ENCODE measurements around the gene CAPN12.

Gene CAPN12

GRCh38 chr19:38723990-38724854 is 20.1 kb downstream of the CAPN12 start:
- H3K4me3 ChIP-seq (ENCODE audit: low read length): no peak overlapping the region
- H3K27me3 ChIP-seq (ENCODE audit: control insufficient read depth, insufficient read depth, low read length): no peaks in the 10 kb centered on the region
- H3K4me1 ChIP-seq (ENCODE audit: control insufficient read depth, insufficient read depth, low read length): no peaks in the 10 kb centered on the region
- H3K9ac ChIP-seq (ENCODE audit: low read length): no peak overlapping the region
- peaks cover 73% of the 10 kb centered on the region for H3K36me3 ChIP-seq (ENCODE audit: control insufficient read depth, insufficient read depth, low read length)
- H3K27ac ChIP-seq (ENCODE audit: low read depth, low read length): no peak overlapping the region

GRCh38 chr19:38723606-38723965 is 20.7 kb downstream of the CAPN12 start:
- H3K27me3 ChIP-seq (ENCODE audit: control insufficient read depth, insufficient read depth, low read length): no peaks in the 10 kb centered on the region
- H3K27ac ChIP-seq (ENCODE audit: low read depth, low read length): no peak overlapping the region
- peaks cover 74% of the 10 kb centered on the region for H3K36me3 ChIP-seq (ENCODE audit: control insufficient read depth, insufficient read depth, low read length)
- H3K4me3 ChIP-seq (ENCODE audit: low read length): no peak overlapping the region
- H3K4me1 ChIP-seq (ENCODE audit: control insufficient read depth, insufficient read depth, low read length): no peaks in the 10 kb centered on the region
- H3K9ac ChIP-seq (ENCODE audit: low read length): no peak overlapping the region

- no peaks in the 10 kb centered on the region for H3K27me3 ChIP-seq (ENCODE audit: control insufficient read depth, insufficient read depth, low read length)
- H3K36me3 ChIP-seq (ENCODE audit: control insufficient read depth, insufficient read depth, low read length): peaks cover 76% of the 10 kb centered on the region
- H3K4me3 ChIP-seq (ENCODE audit: low read length): no peak overlapping the region
- H3K4me1 ChIP-seq (ENCODE audit: control insufficient read depth, insufficient read depth, low read length): no peaks in the 10 kb centered on the region
- no peak overlapping the region for H3K27ac ChIP-seq (ENCODE audit: low read depth, low read length)
- H3K9ac ChIP-seq (ENCODE audit: low read length): no peak overlapping the region
These were observed 21.2 kb downstream of the CAPN12 start for GRCh38 chr19:38722947-38723605.

DNA sequence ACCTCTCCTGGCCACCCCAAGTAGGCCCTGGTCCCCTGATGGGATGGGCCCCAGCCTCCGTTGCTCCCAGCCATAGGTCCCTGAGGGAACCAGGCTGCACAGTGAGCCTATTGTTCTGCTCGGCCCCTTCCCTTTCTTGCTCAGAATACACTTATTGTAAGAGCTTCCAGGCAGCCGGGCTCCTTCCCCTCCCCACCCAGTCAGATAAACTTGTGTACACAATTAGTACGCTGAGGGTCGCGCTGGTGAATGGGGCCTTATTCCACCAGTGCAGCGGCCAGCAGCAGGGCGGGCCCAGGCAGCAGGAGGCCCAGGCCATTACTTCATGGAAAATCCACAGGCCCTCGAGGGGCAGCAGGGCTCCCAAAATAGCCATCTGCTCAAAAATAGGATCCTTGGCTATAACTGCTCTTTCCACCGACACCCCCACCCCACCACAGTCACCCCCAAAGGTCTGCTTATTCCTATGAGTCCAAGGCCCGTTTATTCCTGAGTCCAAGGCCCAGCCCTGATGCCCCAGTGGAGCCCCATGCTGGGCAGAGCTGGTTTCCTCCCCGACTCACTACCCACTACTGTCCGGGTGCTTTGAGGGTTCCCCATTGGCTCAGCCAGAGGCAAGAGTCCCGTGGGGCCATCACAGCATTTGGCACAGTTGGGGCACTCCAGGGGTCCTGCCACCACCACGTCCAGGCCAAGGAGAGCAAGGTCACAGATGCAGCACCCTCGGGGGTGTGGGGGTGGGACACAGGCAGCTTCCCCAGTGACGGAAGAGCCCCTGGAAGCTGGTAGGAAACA is 22.1 kb downstream of the CAPN12 start:
- Histone ChIP-seq H3K36me3 (ENCODE audit: control insufficient read depth, insufficient read depth, low read length) (peaks cover 79% of the 10 kb centered on the region), H3K27ac (ENCODE audit: low read depth, low read length) (peak overlapping the region; percentile 61), H3K27me3 (ENCODE audit: control insufficient read depth, insufficient read depth, low read length) (no peaks in the 10 kb centered on the region), H3K9ac (ENCODE audit: low read length) (no peak overlapping the region), H3K4me1 (ENCODE audit: control insufficient read depth, insufficient read depth, low read length) (no peaks in the 10 kb centered on the region), H3K4me3 (ENCODE audit: low read length) (no peak overlapping the region)

DNA sequence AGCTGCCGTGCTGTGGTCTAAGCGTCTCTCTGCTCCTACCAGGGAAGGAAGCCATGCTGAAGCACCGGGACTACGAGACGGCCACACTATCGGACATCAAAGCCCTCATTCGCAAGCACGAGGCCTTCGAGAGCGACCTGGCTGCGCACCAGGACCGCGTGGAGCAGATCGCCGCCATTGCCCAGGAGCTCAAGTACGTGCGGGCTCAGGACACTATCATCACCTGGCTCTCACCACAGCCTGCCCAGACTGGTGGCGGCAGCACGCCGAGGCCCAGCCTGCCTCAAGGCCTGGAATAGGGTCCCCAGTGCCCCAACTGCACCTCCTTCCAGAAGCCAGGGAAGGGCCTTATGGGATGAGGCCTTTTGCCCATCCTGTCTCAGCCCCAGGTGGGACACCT is 22.8 kb downstream of the CAPN12 start:
- Histone ChIP-seq H3K4me1 (ENCODE audit: control insufficient read depth, insufficient read depth, low read length) (no peaks in the 10 kb centered on the region), H3K27ac (ENCODE audit: low read depth, low read length) (peak overlapping the region; percentile 61), H3K9ac (ENCODE audit: low read length) (no peak overlapping the region), H3K36me3 (ENCODE audit: control insufficient read depth, insufficient read depth, low read length) (peaks cover 79% of the 10 kb centered on the region), H3K27me3 (ENCODE audit: control insufficient read depth, insufficient read depth, low read length) (no peaks in the 10 kb centered on the region), H3K4me3 (ENCODE audit: low read length) (no peak overlapping the region)

DNA sequence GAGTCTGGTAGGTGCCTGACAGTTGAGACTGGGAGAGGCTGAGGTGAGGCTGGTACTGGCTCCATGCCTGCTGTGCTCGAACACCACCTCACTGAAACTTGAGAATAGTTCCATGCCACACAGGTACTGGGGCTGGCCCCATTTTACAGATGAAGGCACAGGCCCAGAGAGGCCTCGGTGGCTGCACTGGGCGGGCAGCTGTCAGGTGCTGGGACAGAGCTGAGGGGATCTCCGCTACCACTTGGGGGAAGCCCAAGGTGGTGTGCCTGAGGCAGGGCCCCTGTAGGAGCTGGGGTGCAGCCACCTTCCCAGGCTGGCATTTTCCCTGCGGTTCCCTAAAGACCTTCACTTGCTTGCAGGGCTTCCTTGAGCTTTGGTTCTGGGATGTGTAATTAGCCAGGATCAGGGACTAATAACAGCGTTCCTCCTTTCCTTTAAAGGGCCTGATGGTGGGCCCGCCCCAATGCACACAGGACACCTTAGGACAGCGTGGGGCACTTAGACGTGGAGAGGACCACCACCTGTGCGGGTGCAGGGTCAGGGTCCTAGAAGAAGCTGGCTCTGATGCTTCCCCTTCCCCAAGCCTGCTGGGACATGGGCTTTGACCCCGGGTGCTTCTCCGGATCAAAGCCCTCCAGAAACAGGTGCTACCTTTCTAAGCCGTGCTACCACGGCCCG is 23.6 kb downstream of the CAPN12 start:
- no peaks in the 10 kb centered on the region for H3K27me3 ChIP-seq (ENCODE audit: control insufficient read depth, insufficient read depth, low read length)
- H3K4me3 ChIP-seq (ENCODE audit: low read length): no peak overlapping the region
- no peaks in the 10 kb centered on the region for H3K4me1 ChIP-seq (ENCODE audit: control insufficient read depth, insufficient read depth, low read length)
- H3K36me3 ChIP-seq (ENCODE audit: control insufficient read depth, insufficient read depth, low read length): peaks cover 77% of the 10 kb centered on the region
- H3K27ac ChIP-seq (ENCODE audit: low read depth, low read length): no peak overlapping the region
- no peak overlapping the region for H3K9ac ChIP-seq (ENCODE audit: low read length)

DNA sequence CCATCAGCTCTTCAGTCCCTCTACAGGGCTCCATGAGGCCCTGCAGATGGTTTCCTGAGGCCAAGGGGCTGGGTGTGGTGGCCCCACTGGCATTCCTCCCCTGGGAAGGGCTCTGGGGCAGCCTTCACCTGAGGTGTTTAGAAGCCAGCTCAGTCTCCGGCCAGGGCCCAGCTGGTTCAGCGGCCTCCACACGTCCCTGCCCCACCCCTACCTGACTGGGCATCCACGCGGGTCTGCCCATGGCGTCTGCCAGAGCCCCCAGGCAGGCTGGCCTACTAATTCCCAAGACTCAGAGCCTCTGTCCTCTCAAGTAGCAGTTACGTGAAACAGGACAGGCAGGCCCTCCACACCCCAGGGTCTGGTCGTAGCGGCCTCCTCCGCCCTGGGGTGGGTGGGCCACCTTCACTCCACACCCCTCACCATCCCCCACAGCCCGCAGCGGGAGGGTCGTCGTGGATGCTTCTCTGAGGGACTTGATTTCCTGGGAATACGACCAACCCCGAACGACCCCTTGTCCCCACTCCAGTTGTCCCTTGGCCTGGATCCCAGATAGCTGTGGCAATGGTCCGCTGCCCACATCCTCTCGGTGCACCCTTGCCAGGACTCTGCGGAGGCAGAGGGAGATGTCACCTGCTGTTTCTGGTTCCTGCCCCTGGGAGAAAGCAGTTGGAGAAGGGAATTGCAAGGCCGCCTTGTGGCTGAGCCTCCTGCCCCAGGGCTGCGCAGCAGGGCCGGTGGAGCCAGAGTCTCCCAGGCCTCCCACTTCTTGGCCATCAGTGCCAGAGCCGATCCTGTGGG is 24.3 kb downstream of the CAPN12 start:
- no peak overlapping the region for H3K4me3 ChIP-seq (ENCODE audit: low read length)
- H3K27me3 ChIP-seq (ENCODE audit: control insufficient read depth, insufficient read depth, low read length): no peaks in the 10 kb centered on the region
- no peaks in the 10 kb centered on the region for H3K4me1 ChIP-seq (ENCODE audit: control insufficient read depth, insufficient read depth, low read length)
- peaks cover 71% of the 10 kb centered on the region for H3K36me3 ChIP-seq (ENCODE audit: control insufficient read depth, insufficient read depth, low read length)
- no peak overlapping the region for H3K9ac ChIP-seq (ENCODE audit: low read length)
- peak overlapping the region; percentile 50 for H3K27ac ChIP-seq (ENCODE audit: low read depth, low read length)

DNA sequence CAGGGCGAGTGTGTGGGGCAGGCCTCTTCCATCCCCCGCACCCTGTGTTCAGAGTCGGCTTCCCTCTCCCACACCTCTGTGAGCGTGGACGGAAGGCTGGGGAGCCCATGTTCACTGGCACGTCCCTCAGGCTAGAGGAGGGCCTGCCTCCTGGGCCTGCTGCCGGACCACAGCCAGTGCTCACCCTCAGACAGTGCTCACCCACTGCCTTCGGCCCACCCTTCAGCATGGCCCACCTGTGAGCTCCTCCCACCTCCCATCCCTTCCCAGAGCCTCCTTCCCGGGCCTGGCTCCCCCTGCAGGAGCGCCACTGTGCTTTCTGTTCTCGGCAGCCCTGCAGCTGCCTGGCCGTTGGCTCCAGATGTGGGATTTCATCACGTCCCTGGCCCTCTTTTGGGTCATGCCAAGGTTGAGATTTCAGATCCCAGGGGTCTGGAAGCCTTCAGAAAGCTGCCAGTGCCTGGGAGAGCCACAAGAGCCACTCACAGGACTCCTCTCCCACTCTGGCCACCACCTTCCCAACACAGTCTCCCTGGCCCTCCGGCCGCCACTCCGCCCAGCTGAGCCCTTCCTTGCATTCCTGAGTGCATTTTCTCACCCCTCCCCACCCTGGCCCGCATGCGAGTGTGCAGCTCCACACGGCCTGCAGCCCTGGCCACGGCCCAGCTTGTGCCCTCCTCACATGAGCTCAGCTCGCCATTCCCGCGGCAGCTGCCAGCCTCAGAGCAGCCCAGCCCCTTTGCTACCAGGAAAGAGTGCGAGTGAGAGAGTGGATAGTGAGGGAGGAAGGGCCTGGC is 25.3 kb downstream of the CAPN12 start:
- Histone ChIP-seq H3K27me3 (ENCODE audit: control insufficient read depth, insufficient read depth, low read length) (no peaks in the 10 kb centered on the region), H3K9ac (ENCODE audit: low read length) (no peak overlapping the region), H3K36me3 (ENCODE audit: control insufficient read depth, insufficient read depth, low read length) (peaks cover 71% of the 10 kb centered on the region), H3K27ac (ENCODE audit: low read depth, low read length) (peak overlapping the region; percentile 50), H3K4me1 (ENCODE audit: control insufficient read depth, insufficient read depth, low read length) (no peaks in the 10 kb centered on the region), H3K4me3 (ENCODE audit: low read length) (no peak overlapping the region)

DNA sequence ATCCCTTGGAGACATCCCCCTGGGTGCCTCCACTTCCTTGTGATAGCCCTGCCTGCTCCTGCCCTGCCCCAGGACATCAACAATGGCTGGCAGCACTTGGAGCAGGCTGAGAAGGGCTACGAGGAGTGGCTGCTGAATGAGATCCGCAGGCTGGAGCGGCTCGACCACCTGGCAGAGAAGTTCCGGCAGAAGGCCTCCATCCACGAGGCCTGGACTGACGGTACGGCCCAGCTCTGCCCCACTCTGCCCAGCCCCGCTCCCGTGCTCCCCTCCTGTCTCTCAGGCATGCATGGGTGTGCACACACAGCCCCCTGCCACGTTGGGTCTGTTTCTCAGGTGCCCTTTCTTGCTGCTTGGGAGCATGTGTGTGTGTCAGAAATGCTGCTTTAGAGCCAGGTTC is 26.4 kb downstream of the CAPN12 start:
- H3K27ac ChIP-seq (ENCODE audit: low read depth, low read length): no peak overlapping the region
- no peak overlapping the region for H3K4me3 ChIP-seq (ENCODE audit: low read length)
- H3K9ac ChIP-seq (ENCODE audit: low read length): no peak overlapping the region
- no peaks in the 10 kb centered on the region for H3K4me1 ChIP-seq (ENCODE audit: control insufficient read depth, insufficient read depth, low read length)
- no peaks in the 10 kb centered on the region for H3K27me3 ChIP-seq (ENCODE audit: control insufficient read depth, insufficient read depth, low read length)
- peaks cover 65% of the 10 kb centered on the region for H3K36me3 ChIP-seq (ENCODE audit: control insufficient read depth, insufficient read depth, low read length)

DNA sequence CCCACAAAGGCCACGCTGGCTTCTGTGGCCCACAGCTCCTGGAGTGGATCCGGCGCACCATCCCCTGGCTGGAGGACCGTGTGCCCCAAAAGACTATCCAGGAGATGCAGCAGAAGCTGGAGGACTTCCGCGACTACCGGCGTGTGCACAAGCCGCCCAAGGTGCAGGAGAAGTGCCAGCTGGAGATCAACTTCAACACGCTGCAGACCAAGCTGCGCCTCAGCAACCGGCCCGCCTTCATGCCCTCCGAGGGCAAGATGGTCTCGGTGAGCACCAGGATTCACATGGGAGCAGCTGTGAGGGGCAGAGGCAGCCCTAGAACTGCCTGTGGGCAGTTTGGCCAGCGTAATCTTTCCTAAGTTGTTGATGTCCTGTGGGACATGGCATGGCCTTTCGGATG is 27.2 kb downstream of the CAPN12 start:
- peaks cover 1% of the 10 kb centered on the region for H3K4me1 ChIP-seq (ENCODE audit: control insufficient read depth, insufficient read depth, low read length)
- no peak overlapping the region for H3K4me3 ChIP-seq (ENCODE audit: low read length)
- H3K27ac ChIP-seq (ENCODE audit: low read depth, low read length): no peak overlapping the region
- no peak overlapping the region for H3K9ac ChIP-seq (ENCODE audit: low read length)
- peaks cover 60% of the 10 kb centered on the region for H3K36me3 ChIP-seq (ENCODE audit: control insufficient read depth, insufficient read depth, low read length)
- H3K27me3 ChIP-seq (ENCODE audit: control insufficient read depth, insufficient read depth, low read length): no peaks in the 10 kb centered on the region

- Histone ChIP-seq H3K9ac (ENCODE audit: low read length) (no peak overlapping the region), H3K36me3 (ENCODE audit: control insufficient read depth, insufficient read depth, low read length) (peaks cover 57% of the 10 kb centered on the region), H3K4me3 (ENCODE audit: low read length) (no peak overlapping the region), H3K27me3 (ENCODE audit: control insufficient read depth, insufficient read depth, low read length) (no peaks in the 10 kb centered on the region), H3K4me1 (ENCODE audit: control insufficient read depth, insufficient read depth, low read length) (peaks cover 16% of the 10 kb centered on the region), H3K27ac (ENCODE audit: low read depth, low read length) (no peak overlapping the region)
These were observed 28.7 kb downstream of the CAPN12 start for GRCh38 chr19:38715555-38715954.
